GM21526 (cell line): Measurements from ENCODE around the gene PAQR3.

ENCODE experiments used
- ATAC-seq: cut with Tn5 transposase; IDR thresholded peaks from one replicate; pipeline ENCODE4 v1.9.1; 2021; ENCODE audit warnings: moderate library complexity; ENCODE audit not compliant: unreplicated experiment, low FRiP score

Gene PAQR3

DNA sequence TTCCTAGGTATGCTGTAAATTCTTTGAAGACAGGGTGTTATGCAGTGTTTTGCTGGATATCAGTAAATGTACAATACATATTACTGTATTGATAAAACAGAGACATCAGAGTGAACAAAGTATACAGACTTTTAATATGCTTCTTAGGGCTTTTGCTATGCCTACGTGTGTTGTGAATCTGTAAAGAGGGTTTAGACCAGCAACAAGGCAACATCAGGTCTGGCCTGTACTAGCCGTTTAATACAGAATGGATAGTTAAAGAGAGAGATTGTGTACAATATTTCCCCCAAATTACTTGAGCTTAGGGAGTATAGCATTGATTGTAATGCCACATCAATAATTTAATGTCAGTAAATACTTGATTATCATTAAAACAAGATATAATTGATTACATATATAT lies 75.2 kb downstream of the PAQR3 start:
- no peak for ATAC-seq

DNA sequence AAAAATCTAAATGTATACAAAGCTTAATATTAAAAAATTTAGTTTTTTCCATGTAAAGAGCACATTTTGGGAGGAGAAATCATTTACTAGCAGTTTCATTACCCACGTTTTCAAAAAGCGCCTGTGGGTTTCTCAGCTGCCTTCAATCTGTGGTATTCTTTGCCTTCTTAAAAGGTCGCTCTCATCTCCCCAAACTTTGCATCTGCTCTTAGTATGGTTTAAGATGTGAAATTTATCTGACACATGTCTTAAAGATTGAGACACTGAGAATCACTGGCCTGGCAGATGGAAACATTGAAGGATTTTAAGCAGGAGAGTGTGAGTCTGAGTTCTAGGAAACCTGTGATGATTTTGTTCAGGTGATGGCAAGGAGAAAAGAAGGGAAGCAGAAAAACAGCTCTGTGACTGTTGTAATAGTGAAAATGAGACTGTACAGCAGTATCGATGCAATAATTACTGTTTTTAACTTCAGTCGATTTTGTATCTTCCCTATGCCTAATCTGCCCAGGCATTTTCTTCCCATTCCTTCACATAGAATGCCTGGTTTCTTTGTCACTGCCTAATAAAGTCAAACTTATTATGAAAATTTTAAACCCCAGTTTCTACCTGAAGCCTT lies 75.9 kb downstream of the PAQR3 start:
- ATAC-seq: no peak

DNA sequence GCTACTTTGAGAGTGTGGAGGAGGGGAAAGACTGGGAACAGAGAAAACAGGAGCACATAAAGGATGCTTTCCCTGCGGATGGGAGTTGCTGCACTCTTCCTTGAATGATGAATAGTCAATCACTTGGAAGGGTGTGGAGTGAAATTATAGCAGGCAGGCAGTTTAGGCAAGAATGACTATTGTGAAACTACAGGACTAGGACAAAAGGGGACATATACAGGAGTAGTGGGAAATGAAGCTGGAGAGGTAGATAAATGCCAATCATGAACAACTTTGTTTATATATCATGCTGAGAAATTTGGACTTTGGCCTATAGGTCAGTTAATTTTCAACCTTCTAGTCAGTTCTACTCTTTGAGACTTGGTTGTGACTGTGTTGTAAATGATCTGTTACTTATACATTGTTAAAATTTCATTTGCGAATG lies 76.9 kb downstream of the PAQR3 start:
- ATAC-seq: no peak
